GM15510 (cell line): ENCODE measurements around the gene WDR76.

Experiments
- POLR2A ChIP-seq: IDR thresholded peaks from 3 replicates; pipeline ENCODE4 v1.6.1; 2011; ENCODE audit warnings: borderline replicate concordance; ENCODE audit not compliant: insufficient read length; ENCODE audit errors: extremely low read depth

The WDR76 gene

DNA sequence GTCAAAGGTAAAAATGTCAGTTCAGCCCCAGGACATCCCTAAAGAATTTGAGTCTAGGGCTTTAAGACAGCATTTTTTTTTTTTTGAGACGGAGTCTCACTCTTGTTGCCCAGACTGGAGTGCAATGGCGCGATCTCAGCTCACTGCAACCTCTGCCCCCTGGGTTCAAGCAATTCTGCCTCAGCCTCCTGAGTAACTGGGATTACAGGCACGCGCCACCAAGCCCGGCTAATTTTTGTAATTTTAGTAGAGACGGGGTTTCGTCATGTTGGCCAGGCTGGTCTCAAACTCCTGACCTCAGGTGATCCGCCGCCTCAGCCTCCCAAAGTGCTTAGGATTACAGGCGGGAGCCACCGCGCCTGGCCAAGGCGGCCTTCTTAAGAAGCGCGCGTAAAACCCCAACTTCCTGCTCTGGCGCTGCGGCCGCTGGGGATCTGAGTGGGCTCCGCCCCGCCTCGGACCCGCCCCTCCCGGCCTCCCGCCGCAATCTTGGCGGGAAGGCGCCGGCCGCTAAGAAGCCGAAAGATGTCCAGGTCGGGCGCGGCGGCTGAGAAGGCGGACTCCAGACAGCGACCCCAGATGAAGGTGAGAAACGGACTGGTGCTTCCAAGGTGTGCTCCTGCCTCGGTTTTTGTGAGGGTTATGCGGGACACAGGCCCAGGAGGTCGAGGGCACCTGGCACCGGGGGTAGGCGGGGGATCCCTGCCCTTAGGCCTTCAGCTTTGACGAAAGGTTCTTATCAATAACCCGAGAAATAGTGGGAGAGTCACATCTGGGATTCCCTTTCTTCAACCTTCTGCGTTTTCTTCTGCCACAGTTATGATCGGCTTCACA is at the start of gene WDR76:
WDR76 (plus strand) TSS at position 495 of the 834 bp plus-strand sequence; CDS start at position 526, 31 bp downstream.
- TF ChIP-seq POLR2A: peak; percentile 51

DNA sequence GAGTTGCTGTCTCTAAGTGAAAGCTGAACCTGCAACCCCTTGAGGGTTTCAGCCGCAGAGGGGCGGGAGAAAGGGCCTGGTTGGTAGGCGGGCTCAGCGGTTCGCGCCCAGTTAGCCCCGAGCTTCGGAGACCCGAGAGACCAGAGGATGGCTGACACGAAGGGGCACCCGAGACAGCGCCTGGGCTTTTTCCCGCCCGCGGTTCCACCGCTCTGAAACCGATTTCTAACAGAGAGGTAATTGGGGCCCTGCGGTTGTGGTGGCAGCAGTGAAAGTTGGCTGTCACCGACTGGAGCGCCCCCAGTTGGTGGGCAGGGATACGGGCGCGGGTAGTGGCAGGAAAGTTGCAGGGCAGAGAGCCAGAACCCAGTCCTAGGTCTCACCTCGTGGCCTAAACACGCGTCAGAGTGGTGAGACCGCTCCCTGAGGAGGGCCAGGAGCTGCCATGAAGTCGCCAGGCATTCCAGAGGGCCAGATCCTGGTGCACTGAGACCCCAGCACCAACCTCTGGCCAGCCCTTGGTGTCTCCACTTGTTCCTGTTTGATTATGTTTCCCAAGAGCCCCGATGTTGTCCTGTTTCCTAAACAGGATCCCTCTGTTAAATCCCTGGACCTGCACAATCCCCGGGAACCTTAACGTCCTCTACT is 49.4 kb upstream of the WDR76 start:
- TF ChIP-seq POLR2A: peak; percentile 21

DNA sequence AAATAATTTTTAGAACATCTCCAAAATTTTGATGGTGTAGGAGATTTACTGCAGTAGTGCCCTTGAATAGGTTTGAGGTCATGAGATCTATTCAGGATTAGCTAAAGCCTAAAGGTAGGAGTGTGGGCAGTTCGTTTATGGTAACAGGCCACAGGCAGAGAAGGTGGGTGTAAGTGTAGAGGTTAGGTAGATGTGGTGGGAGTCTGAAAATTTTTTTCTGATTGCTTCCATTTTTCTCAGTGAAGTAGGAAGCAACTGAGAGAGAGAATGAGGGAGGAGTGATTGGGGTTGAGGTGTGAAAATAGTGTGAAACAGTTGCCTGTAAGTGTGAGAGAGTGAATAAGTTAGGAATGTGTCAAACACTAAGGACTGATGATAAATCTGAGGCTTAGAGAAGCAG is 47.8 kb upstream of the WDR76 start:
- TF ChIP-seq POLR2A: no peak

DNA sequence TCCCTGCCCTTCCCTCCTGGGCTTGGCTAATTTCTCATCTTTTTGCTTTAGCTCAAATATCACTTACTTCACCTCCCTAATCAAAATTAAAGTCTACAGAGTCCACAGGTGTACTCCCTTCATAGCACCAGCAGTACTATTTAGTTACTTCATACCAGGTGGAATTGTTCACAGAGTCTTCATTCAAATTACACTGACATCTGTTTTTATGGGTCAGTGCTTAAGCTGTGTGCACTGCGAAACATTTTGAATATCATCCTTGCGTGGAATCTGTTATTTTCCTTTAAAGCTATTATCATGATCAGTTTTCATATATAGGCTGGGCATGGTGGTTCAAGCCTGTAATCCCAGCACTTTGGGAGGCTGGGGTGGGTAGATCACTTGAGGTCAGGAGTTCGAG is 37.4 kb upstream of the WDR76 start:
- TF ChIP-seq POLR2A: no peak

DNA sequence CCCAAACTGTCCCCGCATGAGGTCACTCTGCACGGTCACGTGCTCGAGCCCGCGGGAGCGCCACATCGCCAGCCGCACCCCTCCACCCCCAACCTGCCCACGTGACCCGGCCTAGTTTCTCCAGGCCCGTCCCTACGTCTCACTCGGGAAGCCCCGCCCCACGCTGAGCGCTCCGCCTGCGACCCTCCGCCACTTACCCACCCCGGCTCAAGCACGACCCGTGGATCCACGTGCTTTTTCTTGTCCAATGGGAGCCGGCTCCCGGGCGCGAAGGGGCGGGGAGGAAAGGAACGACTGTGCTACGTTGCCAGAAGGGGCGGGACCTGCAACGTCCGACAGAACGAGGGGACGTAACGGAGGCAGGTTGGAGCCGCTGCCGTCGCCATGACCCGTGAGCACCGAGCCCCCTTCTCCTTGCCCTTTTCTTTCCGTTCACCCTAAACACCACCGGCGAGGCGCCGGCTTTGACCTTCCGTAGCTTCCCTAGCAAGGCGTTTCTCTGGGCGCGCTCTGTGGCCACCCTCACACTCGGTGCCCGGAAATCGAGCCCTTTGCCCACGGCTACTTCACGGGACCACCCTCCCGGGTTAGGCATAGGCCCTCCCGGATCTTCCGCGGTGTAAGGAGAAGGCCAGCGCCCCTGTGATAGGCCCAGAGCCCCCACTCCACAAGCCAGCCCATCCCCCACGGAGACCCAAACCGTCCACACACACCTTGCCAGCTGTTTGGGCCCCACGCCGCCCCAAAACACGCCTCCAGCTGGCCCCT is 34.6 kb upstream of the WDR76 start, which contains the start of gene SERF2:
SERF2 (plus strand) TSS at position 328 of the 768 bp plus-strand sequence; CDS start at position 385, 57 bp downstream.
- peak; percentile 94 for TF ChIP-seq POLR2A

DNA sequence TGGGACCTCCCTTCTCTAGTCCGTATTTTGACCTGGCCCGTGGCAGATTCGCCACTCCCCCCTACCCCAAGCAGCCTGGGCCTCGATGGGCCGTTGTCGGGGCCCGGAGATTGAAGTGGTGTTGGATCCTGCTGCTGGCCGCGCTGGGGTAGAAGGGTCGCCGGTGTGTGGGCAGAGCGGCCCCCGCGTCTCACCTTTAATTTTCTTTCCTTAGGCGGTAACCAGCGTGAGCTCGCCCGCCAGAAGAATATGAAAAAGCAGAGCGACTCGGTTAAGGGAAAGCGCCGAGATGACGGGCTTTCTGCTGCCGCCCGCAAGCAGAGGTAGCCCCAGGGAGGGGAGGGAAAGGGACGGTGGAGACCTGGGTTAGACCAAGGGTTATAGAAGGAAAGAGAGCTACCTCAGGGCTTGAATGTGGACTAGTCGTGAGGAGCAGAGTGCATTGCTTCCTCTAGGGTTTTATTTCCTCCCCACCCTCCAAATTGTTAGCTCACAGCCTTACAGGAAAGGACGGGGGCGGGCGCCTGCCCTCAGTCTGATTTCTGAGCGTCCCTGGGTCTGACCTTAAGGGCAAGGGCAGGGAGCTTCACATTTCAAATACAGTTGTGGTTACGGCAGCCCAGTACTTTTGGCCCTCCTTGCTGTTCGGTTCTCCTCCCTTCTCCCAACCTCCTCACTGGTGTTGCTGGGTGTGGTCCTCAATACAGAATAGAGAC is 33.9 kb upstream of the WDR76 start:
- no peak for TF ChIP-seq POLR2A

DNA sequence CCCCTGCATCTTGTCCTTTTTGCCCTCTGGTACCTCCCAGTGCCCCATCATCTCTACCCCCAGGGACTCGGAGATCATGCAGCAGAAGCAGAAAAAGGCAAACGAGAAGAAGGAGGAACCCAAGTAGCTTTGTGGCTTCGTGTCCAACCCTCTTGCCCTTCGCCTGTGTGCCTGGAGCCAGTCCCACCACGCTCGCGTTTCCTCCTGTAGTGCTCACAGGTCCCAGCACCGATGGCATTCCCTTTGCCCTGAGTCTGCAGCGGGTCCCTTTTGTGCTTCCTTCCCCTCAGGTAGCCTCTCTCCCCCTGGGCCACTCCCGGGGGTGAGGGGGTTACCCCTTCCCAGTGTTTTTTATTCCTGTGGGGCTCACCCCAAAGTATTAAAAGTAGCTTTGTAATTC is 33.2 kb upstream of the WDR76 start:
- no peak for TF ChIP-seq POLR2A

DNA sequence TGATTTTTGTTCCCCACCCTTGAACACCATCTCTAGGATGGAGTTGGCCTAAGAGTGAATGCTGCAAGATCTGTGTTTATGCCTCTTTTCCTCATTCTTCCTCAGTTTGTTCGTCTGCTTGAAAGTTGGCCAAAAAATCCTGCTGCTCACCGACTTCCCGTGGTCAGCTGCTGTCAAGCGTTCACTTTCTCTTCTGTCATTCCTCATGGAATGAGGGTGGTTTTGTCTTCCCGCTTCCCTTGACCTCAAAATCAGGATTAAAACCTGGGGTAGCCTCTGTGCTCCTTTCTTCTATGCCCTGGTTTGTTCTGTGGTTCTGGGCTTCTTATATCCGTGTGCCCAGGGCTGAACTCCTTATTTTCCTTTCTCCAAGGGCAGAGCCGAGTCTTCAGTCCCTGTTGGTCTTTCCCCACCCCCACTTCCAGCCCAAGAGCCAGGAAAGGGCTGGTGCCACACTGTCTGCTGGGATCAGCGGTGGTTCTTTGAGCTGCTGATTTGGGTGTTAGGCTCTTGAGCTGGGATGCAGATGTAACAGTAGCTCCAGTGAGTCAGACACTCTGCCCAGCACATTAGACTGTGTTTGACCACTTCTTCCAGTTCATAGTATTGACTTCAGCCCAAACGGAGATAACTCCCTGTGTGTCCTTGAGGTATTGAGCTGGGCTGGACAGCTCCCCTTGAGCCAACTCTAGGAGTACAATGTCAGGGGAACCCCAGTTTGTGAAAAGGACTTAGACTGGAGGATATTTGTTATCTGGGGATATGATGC is 32.3 kb upstream of the WDR76 start:
- TF ChIP-seq POLR2A: no peak

DNA sequence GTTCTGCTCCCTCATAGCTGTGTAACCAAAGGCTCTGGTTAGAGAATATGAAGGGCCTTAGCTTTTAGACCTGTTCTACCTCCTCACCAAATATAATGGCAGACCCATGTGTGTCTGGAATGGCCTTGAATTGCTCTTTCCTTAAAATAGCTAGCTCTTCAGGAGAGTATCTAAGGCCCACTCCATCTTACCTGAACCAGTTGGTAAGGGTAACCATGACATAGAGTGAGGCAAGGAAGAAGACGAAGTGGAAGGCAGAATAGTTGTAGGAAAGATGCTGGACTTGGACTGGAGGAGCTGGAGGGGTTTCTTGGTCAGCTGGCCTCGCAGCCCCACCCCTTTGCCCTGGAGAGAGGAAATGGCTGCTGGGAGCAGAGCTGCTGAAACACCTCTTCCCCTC is 31.6 kb upstream of the WDR76 start:
- TF ChIP-seq POLR2A: no peak

DNA sequence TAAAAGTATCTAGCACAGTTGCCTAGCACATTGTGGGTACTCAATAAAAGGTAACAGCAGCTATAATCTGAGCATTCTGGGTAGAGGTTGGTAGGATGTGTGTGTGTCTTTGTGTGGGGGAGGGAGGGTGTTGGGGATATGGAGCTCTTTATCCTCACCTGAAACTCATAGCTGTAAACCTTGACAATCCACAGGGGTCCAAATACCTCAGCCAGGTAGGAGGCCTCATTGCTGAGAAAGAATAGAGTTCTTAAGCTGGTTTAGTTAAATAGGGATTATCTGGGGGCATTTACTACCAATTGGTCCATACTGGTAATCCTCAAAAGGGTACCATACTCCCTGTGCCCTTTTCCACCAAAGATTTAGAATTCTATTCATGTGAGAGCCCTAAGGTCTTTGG is 30.8 kb upstream of the WDR76 start:
- no peak for TF ChIP-seq POLR2A

DNA sequence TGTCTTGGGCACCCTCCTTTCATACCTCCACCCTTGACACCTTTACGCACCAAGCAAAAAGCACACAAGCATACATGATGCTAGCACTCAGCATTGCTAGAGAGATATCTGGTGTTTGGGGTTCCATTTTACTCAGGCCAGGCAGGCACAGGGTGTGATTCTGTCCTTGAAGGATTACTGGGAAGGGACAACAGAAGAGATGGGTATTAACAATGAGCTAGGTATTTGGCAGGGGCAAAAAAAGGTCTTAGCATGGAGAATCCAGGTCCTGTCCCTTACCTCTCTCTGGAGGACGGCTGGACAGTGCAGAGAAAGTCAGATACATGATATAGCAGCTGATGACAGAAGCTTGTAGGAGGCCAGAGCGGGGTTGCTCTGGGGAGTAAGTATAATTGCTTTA is 30.2 kb upstream of the WDR76 start:
- TF ChIP-seq POLR2A: no peak

DNA sequence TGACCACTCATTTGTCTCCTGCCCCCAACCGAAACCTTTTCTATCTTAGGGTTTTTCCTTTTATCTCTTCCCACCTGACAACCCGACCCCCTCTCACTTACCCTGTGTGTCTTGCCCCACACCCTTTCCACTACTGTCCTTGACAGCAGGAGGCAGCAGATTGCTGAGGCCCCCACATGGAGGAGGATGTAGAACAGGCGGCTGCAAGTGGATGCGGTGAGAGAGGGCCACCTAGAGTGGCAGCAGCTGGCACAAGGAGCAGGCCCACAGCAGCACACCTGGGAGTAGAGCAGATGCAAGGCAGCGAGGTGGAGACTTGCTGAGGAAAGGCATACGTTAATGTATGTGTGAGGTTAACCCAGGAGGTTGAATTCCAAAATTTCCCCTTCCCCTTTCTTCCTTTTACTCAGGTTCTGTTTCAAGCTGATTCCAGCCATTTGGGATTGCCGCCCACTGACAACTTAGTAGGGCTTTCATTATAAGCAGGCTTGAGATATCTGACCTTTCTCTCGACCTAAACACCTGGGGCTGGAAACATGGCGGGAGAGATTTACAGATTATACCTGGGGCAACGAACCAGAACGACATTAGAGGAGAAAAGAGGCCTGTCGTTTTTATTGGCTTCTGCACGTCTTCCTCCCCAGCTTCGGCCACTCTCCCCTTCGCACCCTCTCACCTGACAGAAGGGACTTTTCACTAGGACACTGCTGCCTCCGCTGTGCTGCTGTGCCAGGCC is 27.4 kb upstream of the WDR76 start:
- TF ChIP-seq POLR2A: no peak

DNA sequence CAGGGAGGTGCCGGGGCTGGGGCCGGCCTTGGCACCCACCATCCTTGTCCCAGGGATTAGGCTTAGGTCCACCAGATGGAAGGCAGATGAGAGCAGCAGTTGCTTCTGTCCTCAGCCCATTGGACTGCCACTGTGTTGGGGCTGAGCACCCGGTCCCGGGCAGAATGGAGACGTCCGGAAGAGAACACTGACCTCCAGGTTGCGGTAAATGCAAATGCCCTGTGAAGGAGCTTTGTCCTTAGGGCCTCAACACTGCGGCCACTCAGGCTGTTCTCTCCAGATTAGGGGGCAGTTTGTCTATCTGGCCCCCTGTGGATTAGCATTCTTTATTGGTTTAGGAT is 26.9 kb upstream of the WDR76 start, which contains the start of gene SERINC4:
SERINC4 (minus strand) TSS at position 276 of the 341 bp plus-strand sequence; CDS start at position 42, 234 bp downstream.
- TF ChIP-seq POLR2A: no peak
